Measurements from ENCODE around the gene RRP1. TPM values are rescaled to one million over a fixed set of nuclear protein-coding genes. Genes with fewer than 3 reads are reported as not detected.

Gene RRP1
- total RNA-seq, 2 experiments from 2014 or later = 50.3 to 55.0 TPM

- Histone ChIP-seq H3K9me3 (ENCODE audit: low read length) (no peaks in the 10 kb centered on the region), H2AFZ (ENCODE audit: low read length) (no peak overlapping the region), H3K27ac (ENCODE audit: low read depth, low read length, poor library complexity, severe bottlenecking) (no peak overlapping the region), H3K36me3 (ENCODE audit: insufficient read depth, low read length) (peaks cover 14% of the 10 kb centered on the region), H3K4me2 (ENCODE audit: low read length) (no peak overlapping the region), H3K4me3 (ENCODE audit: low read depth, low read length, poor library complexity, severe bottlenecking) (no peak overlapping the region), H3K79me2 (ENCODE audit: insufficient read depth, low read depth, low read length) (no peaks in the 10 kb centered on the region), H3K4me1 (ENCODE audit: insufficient read depth, low read length, poor library complexity, severe bottlenecking) (no peaks in the 10 kb centered on the region), H3K9me2 (ENCODE audit: insufficient read depth, low read length) (no peaks in the 10 kb centered on the region), H4K20me1 (ENCODE audit: insufficient read depth, low read length) (no peaks in the 10 kb centered on the region)
- TF ChIP-seq CTCF (conservative IDR thresholded peaks at IDR 0.05; ENCODE audit: low read length) (no peak), EZH2phosphoT487 (IDR thresholded peaks at IDR 0.05; ENCODE audit: borderline replicate concordance, low read depth, low read length) (no peak)
- no TSS peak for BruUV-seq (replicated peaks)
- DNase-seq (ENCODE audit: low spot score) = no peak
- intact Hi-C loops (cut with micrococcal nuclease; ENCODE audit: unreplicated experiment) = no loop called here
- ChIA-PET CTCF (ENCODE audit: unreplicated experiment) (interaction anchor here (0.6 kb wide), 1 partner anchor 325 kb away, joined by 4 read pairs; no protein-coding TSS in a partner anchor), POLR2A (no interaction called here)
Observed at GRCh38 chr21:43744725-43745124, 44.7 kb upstream of the RRP1 start.

GRCh38 chr21:43745772-43746517 lies 43.4 kb upstream of the RRP1 start:
- Histone ChIP-seq H3K4me1 (ENCODE audit: insufficient read depth, low read length, poor library complexity, severe bottlenecking) (no peaks in the 10 kb centered on the region), H3K9me2 (ENCODE audit: insufficient read depth, low read length) (no peaks in the 10 kb centered on the region), H3K4me2 (ENCODE audit: low read length) (no peak overlapping the region), H4K20me1 (ENCODE audit: insufficient read depth, low read length) (no peaks in the 10 kb centered on the region), H3K9me3 (ENCODE audit: low read length) (no peaks in the 10 kb centered on the region), H3K4me3 (ENCODE audit: low read depth, low read length, poor library complexity, severe bottlenecking) (no peak overlapping the region), H3K79me2 (ENCODE audit: insufficient read depth, low read depth, low read length) (no peaks in the 10 kb centered on the region), H3K27ac (ENCODE audit: low read depth, low read length, poor library complexity, severe bottlenecking) (no peak overlapping the region), H2AFZ (ENCODE audit: low read length) (no peak overlapping the region), H3K36me3 (ENCODE audit: insufficient read depth, low read length) (peaks cover 14% of the 10 kb centered on the region)
- intact Hi-C loops (cut with micrococcal nuclease; ENCODE audit: unreplicated experiment) = no loop called here
- no TSS peak for BruUV-seq (replicated peaks)
- DNase-seq (ENCODE audit: low spot score) = no peak
- CTCF ChIA-PET (ENCODE audit: unreplicated experiment) = no interaction called here
- POLR2A ChIA-PET = no interaction called here
- TF ChIP-seq EZH2phosphoT487 (IDR thresholded peaks at IDR 0.05; ENCODE audit: borderline replicate concordance, low read depth, low read length) (no peak), CTCF (conservative IDR thresholded peaks at IDR 0.05; ENCODE audit: low read length) (no peak)

- Histone ChIP-seq H4K20me1 (ENCODE audit: insufficient read depth, low read length) (no peaks in the 10 kb centered on the region), H3K79me2 (ENCODE audit: insufficient read depth, low read depth, low read length) (no peaks in the 10 kb centered on the region), H3K9me3 (ENCODE audit: low read length) (no peaks in the 10 kb centered on the region), H3K4me3 (ENCODE audit: low read depth, low read length, poor library complexity, severe bottlenecking) (no peak overlapping the region), H3K36me3 (ENCODE audit: insufficient read depth, low read length) (peaks cover 22% of the 10 kb centered on the region), H3K4me2 (ENCODE audit: low read length) (no peak overlapping the region), H2AFZ (ENCODE audit: low read length) (no peak overlapping the region), H3K9me2 (ENCODE audit: insufficient read depth, low read length) (no peaks in the 10 kb centered on the region), H3K27ac (ENCODE audit: low read depth, low read length, poor library complexity, severe bottlenecking) (no peak overlapping the region), H3K4me1 (ENCODE audit: insufficient read depth, low read length, poor library complexity, severe bottlenecking) (no peaks in the 10 kb centered on the region)
- CTCF ChIA-PET (ENCODE audit: unreplicated experiment) = no interaction called here
- POLR2A ChIA-PET = no interaction called here
- no peak for DNase-seq (ENCODE audit: low spot score)
- BruUV-seq (replicated peaks) = no TSS peak
- intact Hi-C loops (cut with micrococcal nuclease; ENCODE audit: unreplicated experiment) = no loop called here
- no peak for TF ChIP-seq CTCF (conservative IDR thresholded peaks at IDR 0.05; ENCODE audit: low read length)
- no peak for TF ChIP-seq EZH2phosphoT487 (IDR thresholded peaks at IDR 0.05; ENCODE audit: borderline replicate concordance, low read depth, low read length)
Observed at GRCh38 chr21:43748622-43749021, 40.8 kb upstream of the RRP1 start.

All from OCI-LY7 (cell line).